Retinal pigment epithelial cell (primary cell): ENCODE results near the gene STEAP2.

ENCODE experiments used
- DNase-seq: peaks from one replicate; pipeline ENCODE4 v3.0.0-alpha.2; 2010; ENCODE audit warnings: low read depth
- H3K4me3 ChIP-seq: 2 replicates; pipeline ENCODE4 v1.5.1; 2011; ENCODE audit warnings: mild to moderate bottlenecking, low read length, control low read depth, moderate library complexity
- TF ChIP-seq, protein P1 (sequence below): conservative IDR thresholded peaks from 2 replicates; pipeline ENCODE4 v1.5.1; 2011; ENCODE audit warnings: low read depth, low read length, control low read depth, inconsistent platforms

The STEAP2 gene

DNA sequence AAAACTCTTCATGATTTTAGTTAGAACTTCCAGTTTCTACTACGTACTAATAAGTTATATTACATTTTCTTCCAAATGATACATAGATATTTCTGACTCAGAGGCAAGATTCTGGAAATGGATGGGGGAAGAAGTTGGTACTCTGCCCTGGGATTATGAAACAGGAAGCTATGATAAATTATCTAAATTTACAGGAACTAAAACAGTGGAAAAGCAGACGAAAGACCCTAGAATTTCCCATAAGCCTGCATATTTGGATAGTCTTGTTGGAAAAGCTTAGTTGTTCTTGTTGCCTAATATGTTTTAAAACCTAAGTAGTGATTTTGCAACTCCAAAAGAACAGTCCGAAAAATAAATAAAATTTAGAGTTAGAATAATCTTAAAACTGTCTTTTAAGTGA is 55.3 kb downstream of the STEAP2 start:
- H3K4me3 ChIP-seq, result no peak overlapping the region
- no peak for DNase-seq
- TF ChIP-seq, protein P1, sequence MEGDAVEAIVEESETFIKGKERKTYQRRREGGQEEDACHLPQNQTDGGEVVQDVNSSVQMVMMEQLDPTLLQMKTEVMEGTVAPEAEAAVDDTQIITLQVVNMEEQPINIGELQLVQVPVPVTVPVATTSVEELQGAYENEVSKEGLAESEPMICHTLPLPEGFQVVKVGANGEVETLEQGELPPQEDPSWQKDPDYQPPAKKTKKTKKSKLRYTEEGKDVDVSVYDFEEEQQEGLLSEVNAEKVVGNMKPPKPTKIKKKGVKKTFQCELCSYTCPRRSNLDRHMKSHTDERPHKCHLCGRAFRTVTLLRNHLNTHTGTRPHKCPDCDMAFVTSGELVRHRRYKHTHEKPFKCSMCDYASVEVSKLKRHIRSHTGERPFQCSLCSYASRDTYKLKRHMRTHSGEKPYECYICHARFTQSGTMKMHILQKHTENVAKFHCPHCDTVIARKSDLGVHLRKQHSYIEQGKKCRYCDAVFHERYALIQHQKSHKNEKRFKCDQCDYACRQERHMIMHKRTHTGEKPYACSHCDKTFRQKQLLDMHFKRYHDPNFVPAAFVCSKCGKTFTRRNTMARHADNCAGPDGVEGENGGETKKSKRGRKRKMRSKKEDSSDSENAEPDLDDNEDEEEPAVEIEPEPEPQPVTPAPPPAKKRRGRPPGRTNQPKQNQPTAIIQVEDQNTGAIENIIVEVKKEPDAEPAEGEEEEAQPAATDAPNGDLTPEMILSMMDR, result no peak

DNA sequence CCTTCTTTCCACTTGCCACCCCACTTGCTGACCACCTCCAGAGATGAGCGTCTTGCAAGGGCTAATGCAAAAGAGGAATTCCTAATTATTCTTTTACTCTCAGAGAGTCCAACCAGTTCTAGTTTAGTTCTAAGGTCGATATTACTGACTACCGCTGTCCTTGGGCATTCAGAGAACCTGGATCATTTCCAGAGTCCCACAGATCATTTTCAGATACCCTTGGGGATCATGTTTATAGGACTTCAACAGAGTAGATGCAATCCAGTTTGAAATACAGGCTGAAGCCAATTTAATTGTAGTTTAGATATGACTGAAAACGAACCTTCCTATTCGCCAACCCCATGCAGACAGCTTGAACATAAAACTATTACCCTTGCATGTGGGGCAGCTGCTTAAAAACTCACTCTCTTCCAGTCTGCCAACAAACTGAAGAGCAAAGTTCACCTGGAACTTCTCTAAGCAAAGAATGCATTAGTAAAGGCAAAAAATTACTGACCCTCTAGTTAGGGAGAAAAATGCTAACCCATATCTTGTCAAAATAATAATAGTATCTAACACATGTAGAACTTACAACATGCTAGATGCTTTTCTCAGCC is 55.8 kb downstream of the STEAP2 start:
- H3K4me3 ChIP-seq, result no peak overlapping the region
- TF ChIP-seq, protein P1, result no peak

DNA sequence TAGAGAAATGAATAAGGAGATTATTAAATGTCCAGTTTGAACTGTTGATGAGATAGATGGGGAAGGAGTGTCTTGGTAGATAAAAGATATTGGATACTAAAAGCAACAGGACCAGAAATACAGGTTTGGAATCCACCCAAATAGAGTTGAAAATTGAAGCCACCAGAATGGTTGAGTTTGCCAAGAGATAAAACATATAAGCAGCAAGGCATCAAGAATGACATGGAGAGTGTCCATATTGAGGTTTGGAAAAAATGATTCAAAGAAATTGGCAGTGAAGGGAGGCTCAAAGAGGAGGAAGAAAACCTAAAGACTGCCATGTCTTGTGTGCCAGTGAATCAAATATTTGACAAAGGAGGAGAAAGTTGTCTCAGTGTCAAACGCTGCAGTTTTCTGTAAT is 57.6 kb downstream of the STEAP2 start:
- TF ChIP-seq, protein P1, result no peak
- no peak overlapping the region for H3K4me3 ChIP-seq
- no peak for DNase-seq

More for the DNA sequence above, 55.8 kb downstream of the STEAP2 start:
- DNase-seq, result no peak

DNA sequence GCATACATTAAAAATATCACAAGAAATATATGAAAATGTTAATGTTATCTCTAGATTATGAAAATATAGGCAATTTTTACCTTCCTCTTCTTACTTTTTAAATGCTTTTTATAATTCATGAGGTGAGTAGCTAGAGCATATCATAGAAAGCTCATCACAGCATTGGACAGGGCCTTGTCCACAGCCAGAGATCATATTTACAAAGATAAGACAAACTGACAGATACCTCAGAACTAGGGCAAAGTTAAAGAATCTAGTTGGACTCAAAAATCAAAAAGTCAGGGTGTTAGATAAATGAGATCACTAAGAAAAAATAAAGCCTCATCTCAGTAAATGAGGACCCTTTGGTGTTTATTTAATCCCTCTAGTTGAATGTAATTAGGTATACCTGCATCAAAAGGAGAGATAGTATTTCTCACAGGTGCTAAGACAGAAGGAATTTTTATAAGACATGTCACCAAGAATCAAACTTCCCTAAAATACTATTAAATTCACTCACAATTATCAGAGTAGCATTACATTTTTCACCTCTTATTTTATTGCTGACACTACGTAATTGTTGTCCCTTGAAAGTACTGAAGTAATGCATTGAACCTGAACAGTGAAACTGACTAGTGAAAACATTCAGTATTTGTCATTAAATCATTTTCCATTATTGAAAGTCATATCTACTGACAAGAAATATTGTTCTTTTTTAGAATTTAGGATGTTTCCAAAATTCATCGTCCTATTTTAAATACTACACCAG is 59.1 kb downstream of the STEAP2 start:
- no peak for DNase-seq
- TF ChIP-seq, protein P1, result no peak

DNA sequence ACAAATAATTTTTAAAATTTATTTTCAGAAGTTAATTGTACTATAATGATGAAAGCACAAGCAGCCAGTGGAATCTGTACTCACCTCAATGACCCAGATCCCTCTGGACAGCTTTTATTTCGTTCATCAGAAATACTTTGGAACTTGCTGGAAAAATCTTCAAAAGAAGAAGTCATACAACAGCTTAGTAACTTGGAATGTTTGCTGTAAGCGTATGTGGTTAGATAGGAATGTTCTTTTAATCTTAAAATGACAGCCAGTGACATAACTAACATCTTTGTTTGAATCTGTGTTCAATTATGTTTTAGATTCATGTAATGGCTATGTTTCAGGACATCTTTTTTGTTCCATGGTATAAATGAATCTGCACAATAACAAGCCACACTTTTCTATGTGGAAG is 60.2 kb downstream of the STEAP2 start:
- no peak overlapping the region for H3K4me3 ChIP-seq
- DNase-seq, result no peak
- TF ChIP-seq, protein P1, result no peak

More for the DNA sequence above, 59.1 kb downstream of the STEAP2 start:
- no peak overlapping the region for H3K4me3 ChIP-seq

DNA sequence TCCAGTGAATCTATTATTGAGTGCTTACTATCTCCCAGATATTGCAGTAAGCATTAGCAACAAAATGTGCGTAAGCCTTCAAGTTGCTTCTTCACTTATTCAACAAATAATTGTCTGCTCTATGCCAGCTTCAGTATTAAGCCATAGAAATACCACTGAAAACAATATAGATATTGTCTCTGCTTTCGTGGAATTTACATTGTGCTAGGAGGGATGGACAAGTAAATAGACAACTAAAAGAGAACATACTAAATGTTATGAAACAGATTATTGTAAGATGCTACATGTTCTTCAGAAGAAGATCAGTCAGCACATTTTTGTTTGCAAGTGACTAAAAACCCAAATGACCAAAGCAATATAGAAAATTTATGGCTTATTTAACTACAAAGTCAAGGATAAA is 60.7 kb downstream of the STEAP2 start:
- TF ChIP-seq, protein P1, result no peak
- no peak for DNase-seq
- H3K4me3 ChIP-seq, result no peak overlapping the region

DNA sequence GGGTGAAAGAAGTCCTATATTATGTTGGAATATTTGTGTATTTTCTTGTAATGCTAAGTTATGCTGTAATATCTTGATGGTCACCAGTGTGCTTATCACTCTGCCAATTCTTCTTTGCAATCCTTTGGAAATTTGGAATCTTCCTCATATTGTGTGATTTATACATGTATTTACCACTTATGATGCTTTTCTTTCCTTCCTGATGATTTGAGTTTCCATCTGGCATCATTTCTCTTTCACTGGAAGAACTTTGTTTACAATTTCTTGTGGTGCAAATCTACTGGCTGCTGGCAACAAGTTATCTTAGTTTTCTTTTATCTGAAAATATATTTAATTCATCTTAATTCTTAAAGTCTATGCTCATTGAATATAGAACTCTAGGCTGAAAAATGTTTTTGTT is 62.6 kb downstream of the STEAP2 start:
- DNase-seq, result no peak
- TF ChIP-seq, protein P1, result no peak
- no peak overlapping the region for H3K4me3 ChIP-seq
